GM12872 (cell line): ENCODE measurements around the gene HAVCR2.

Experiments
- CTCF ChIP-seq: IDR thresholded peaks from 3 replicates; pipeline ENCODE4 v1.5.1; 2011; ENCODE audit warnings: low read depth, mild to moderate bottlenecking, low read length, moderate library complexity; ENCODE audit not compliant: insufficient read depth

HAVCR2 gene

GRCh38 chr5:157068339-157068738 is 40.5 kb downstream of the HAVCR2 start:
- TF ChIP-seq CTCF = no peak

- TF ChIP-seq CTCF = no peak
Measured at GRCh38 chr5:157067005-157067404, 41.8 kb downstream of the HAVCR2 start.

GRCh38 chr5:157066080-157066479 is 42.8 kb downstream of the HAVCR2 start:
- TF ChIP-seq CTCF = no peak

GRCh38 chr5:157063776-157064430 is 44.9 kb downstream of the HAVCR2 start:
- no peak for TF ChIP-seq CTCF

- TF ChIP-seq CTCF = no peak
Measured at GRCh38 chr5:157059891-157060290, 49.0 kb downstream of the HAVCR2 start.

GRCh38 chr5:157059093-157059539 is 49.7 kb downstream of the HAVCR2 start, which contains the start of gene HAVCR1:
HAVCR1 (minus strand) TSS chr5:157059116; CDS start chr5:157057943, 1,173 bp downstream.
- no peak for TF ChIP-seq CTCF

GRCh38 chr5:157057459-157058370 is 51.1 kb downstream of the HAVCR2 start:
- no peak for TF ChIP-seq CTCF
